Measurements from ENCODE around the gene DPYSL4.

DPYSL4 gene

GRCh38 chr10:132201111-132201969 is 14.6 kb downstream of the DPYSL4 start:
- Histone ChIP-seq H3K36me3 (ENCODE audit: insufficient read depth) (no peaks in the 10 kb centered on the region), H3K4me2 (no peak overlapping the region), H3K4me3 (IDR thresholded peaks at IDR 0.05; ENCODE audit: insufficient read depth, low read depth, low read length) (no peak overlapping the region), H3K27ac (no peak overlapping the region), H3K79me2 (ENCODE audit: insufficient read depth, low read depth) (no peaks in the 10 kb centered on the region), H3K27me3 (ENCODE audit: insufficient read depth, low read depth) (peaks cover 7% of the 10 kb centered on the region; the same call in 1 of the 2 replicates), H3K4me1 (ENCODE audit: low read depth, poor library complexity, severe bottlenecking) (no peaks in the 10 kb centered on the region), H3K9ac (no peak overlapping the region), H2AFZ (ENCODE audit: low read depth) (no peak overlapping the region), H4K20me1 (ENCODE audit: insufficient read depth) (no peaks in the 10 kb centered on the region)
- no peak for TF ChIP-seq CTCF (conservative IDR thresholded peaks at IDR 0.05; ENCODE audit: low read depth, low read length)

- no peaks in the 10 kb centered on the region for H3K4me1 ChIP-seq (ENCODE audit: low read depth, poor library complexity, severe bottlenecking)
- no peak for TF ChIP-seq CTCF (conservative IDR thresholded peaks at IDR 0.05; ENCODE audit: low read depth, low read length)
- H2AFZ ChIP-seq (ENCODE audit: low read depth) = no peak overlapping the region
- no peak overlapping the region for H3K4me2 ChIP-seq
- no peak overlapping the region for H3K4me3 ChIP-seq (IDR thresholded peaks at IDR 0.05; ENCODE audit: insufficient read depth, low read depth, low read length)
- H3K36me3 ChIP-seq (ENCODE audit: insufficient read depth) = no peaks in the 10 kb centered on the region
- peaks cover 7% of the 10 kb centered on the region; the same call in 1 of the 2 replicates for H3K27me3 ChIP-seq (ENCODE audit: insufficient read depth, low read depth)
- no peaks in the 10 kb centered on the region for H4K20me1 ChIP-seq (ENCODE audit: insufficient read depth)
- H3K79me2 ChIP-seq (ENCODE audit: insufficient read depth, low read depth) = no peaks in the 10 kb centered on the region
- no peak overlapping the region for H3K27ac ChIP-seq
- H3K9ac ChIP-seq = no peak overlapping the region
Observed at GRCh38 chr10:132202070-132202970, 15.6 kb downstream of the DPYSL4 start.

GRCh38 chr10:132203256-132204077 is 16.7 kb downstream of the DPYSL4 start:
- H3K27me3 ChIP-seq (ENCODE audit: insufficient read depth, low read depth) = peaks cover 7% of the 10 kb centered on the region; the same call in 1 of the 2 replicates
- no peak overlapping the region for H3K27ac ChIP-seq
- H3K9ac ChIP-seq = no peak overlapping the region
- H2AFZ ChIP-seq (ENCODE audit: low read depth) = no peak overlapping the region
- no peak for TF ChIP-seq CTCF (conservative IDR thresholded peaks at IDR 0.05; ENCODE audit: low read depth, low read length)
- H3K4me1 ChIP-seq (ENCODE audit: low read depth, poor library complexity, severe bottlenecking) = no peaks in the 10 kb centered on the region
- H3K4me3 ChIP-seq (IDR thresholded peaks at IDR 0.05; ENCODE audit: insufficient read depth, low read depth, low read length) = no peak overlapping the region
- no peak overlapping the region for H3K4me2 ChIP-seq
- H4K20me1 ChIP-seq (ENCODE audit: insufficient read depth) = no peaks in the 10 kb centered on the region
- H3K36me3 ChIP-seq (ENCODE audit: insufficient read depth) = no peaks in the 10 kb centered on the region
- no peaks in the 10 kb centered on the region for H3K79me2 ChIP-seq (ENCODE audit: insufficient read depth, low read depth)
